ENCODE data around the gene FGFRL1. TPM values are rescaled to one million over a fixed set of nuclear protein-coding genes. Genes with fewer than 3 reads are reported as not detected.
A peak's percentile ranks its signal among the peaks of the same experiment; 100 is the strongest.
"Not testable (repeated sequence)": the region's sequence is repeated elsewhere in the genome, so short reads cannot be mapped to it uniquely, and the experiment has no call there.

FGFRL1 gene
- total RNA-seq, 1 donor from 2014 or later = 5.2 TPM

DNA sequence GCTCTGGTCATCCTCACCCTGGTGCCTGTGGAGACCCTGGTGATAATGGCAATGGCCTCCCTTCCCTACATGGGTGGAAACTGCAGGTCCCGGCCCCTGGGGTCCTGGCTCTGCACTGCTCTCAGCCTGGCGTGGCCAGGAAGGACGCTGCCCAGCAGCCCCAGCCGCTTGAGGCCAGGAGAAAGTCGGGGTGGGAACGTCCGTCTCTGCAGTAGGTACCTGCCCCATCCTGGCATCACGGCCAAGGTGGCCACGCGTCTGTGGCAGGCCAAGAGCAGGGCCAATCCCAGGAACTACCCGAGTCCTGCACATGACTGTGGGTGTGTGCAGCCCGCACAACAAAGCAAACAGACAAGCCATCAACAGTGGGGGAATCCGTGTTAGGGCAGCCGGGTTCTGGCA is 33.8 kb downstream of the FGFRL1 start:
- H3K9me3 Mint-ChIP-seq (ENCODE audit: unreplicated experiment) = no peaks in the 10 kb centered on the region
- peaks cover 4% of the 10 kb centered on the region for H3K36me3 Mint-ChIP-seq (ENCODE audit: low read depth, unreplicated experiment)
- H3K4me1 Mint-ChIP-seq (ENCODE audit: unreplicated experiment) = no peaks in the 10 kb centered on the region
- H3K27ac Mint-ChIP-seq (ENCODE audit: unreplicated experiment) = no peak overlapping the region
- peaks cover 21% of the 10 kb centered on the region for H3K27me3 Mint-ChIP-seq (ENCODE audit: unreplicated experiment)
- DNase-seq (ENCODE audit: low spot score) = no peak
- TF ChIP-seq, protein P1, sequence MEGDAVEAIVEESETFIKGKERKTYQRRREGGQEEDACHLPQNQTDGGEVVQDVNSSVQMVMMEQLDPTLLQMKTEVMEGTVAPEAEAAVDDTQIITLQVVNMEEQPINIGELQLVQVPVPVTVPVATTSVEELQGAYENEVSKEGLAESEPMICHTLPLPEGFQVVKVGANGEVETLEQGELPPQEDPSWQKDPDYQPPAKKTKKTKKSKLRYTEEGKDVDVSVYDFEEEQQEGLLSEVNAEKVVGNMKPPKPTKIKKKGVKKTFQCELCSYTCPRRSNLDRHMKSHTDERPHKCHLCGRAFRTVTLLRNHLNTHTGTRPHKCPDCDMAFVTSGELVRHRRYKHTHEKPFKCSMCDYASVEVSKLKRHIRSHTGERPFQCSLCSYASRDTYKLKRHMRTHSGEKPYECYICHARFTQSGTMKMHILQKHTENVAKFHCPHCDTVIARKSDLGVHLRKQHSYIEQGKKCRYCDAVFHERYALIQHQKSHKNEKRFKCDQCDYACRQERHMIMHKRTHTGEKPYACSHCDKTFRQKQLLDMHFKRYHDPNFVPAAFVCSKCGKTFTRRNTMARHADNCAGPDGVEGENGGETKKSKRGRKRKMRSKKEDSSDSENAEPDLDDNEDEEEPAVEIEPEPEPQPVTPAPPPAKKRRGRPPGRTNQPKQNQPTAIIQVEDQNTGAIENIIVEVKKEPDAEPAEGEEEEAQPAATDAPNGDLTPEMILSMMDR (IDR thresholded peaks at IDR 0.05; ENCODE audit: unreplicated experiment) = no peak
- H3K4me3 Mint-ChIP-seq (ENCODE audit: unreplicated experiment) = no peak overlapping the region

DNA sequence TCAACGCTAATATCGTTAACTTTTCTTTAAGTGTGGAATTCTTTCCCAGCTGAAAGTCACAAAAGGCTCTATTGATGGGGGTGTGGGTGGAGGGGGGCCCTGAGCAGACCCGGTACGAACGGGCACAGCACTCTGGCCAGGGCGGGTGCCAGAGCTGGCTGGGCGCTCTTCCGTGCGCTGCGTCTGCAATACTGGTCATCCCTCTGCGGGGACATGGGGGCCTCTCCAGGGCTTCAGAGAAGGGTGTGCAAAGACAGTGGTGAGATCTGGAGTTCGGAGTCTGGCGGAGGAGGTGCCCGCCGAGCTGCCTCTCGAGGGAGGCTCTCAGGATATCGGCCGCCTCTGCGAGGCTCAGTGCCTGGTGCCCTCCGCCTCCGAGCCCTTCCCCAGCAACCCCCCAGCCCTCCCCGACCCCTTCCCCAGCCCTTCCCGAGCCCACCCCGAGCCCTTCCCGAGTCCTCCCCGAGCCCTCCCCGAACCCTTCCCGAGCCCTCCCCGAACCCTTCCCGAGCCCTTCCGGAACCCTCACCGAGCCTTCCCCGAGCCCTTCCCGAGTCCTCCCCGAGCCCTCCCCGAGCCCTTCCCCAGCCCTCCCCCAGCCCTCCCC is 34.3 kb downstream of the FGFRL1 start:
- no peaks in the 10 kb centered on the region for H3K4me1 Mint-ChIP-seq (ENCODE audit: unreplicated experiment)
- H3K27me3 Mint-ChIP-seq (ENCODE audit: unreplicated experiment) = peaks cover 21% of the 10 kb centered on the region

DNA sequence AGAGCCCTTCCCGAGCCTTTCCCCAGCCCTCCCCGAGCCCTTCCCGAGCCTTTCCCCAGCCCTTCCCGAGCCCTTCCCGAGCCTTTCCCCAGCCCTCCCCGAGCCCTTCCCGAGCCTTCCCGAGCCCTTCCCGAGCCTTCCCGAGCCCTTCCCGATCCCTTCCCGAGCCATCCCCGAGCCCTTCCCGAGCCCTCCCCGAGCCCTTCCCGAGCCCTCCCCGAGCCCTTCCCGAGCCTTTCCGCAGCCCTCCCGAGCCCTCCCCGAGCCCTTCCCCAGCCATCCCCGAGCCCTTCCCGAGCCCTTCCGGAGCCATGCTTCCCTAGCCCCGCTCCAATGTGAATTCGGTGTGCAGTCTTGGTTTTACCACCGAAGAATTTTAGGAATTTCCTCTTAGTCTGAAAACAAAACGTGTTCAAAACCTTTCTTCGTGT is 35.2 kb downstream of the FGFRL1 start:
- H3K36me3 Mint-ChIP-seq (ENCODE audit: low read depth, unreplicated experiment); DNase-seq (ENCODE audit: low spot score): not testable (repeated sequence)

More for the DNA sequence above, 34.3 kb downstream of the FGFRL1 start:
- Mint-ChIP-seq H3K9me3 (ENCODE audit: unreplicated experiment) (no peaks in the 10 kb centered on the region), H3K36me3 (ENCODE audit: low read depth, unreplicated experiment) (peaks cover 4% of the 10 kb centered on the region), H3K4me3 (ENCODE audit: unreplicated experiment) (no peak overlapping the region), H3K27ac (ENCODE audit: unreplicated experiment) (no peak overlapping the region)
- DNase-seq (ENCODE audit: low spot score) = no peak
- TF ChIP-seq, protein P1 (IDR thresholded peaks at IDR 0.05; ENCODE audit: unreplicated experiment) = no peak

DNA sequence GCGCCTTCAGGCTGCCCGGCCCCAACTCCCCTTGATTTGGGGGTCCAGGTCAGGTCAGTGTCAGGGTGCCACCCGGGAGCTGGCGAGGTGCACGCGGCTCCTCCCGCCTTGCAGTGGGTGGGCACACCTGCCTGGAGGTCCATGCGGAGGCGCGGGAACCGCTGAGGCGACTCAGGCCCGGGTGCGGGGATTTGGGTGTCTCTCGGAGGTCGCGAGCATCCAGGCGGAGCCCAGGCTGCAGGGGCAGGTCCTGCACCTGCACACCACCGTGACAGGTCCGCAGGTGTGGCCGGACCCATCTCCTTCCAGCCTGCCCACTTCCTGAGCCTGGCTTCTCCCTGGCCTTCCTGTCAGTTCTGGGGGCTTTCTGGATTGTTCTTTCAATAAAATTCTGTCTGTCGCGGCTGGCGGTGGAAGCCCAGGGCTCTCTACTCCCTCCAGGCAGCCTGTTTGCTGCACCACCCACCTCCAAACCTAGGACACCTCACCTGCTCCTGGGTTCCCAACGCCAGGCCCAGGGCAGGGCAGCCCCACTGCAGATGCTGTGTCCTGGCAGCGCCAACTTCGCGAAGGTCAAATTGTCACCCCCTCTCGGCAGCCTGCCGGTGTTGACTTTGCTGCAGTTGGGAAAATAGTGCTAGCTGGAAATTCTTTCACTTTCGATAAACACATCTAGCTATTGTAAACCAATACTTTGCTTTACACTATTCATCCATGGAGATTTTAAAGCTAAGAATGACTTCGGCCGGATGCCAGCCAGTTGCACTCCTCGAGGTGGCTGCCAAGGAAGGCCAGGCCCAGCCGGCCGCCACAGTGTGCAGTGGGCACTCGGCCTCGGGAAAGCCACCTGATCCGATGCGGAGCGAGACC is 35.9 kb downstream of the FGFRL1 start:
- Mint-ChIP-seq H3K27me3 (ENCODE audit: unreplicated experiment) (peaks cover 22% of the 10 kb centered on the region), H3K9me3 (ENCODE audit: unreplicated experiment) (no peaks in the 10 kb centered on the region), H3K27ac (ENCODE audit: unreplicated experiment) (no peak overlapping the region), H3K36me3 (ENCODE audit: low read depth, unreplicated experiment) (peaks cover 4% of the 10 kb centered on the region), H3K4me3 (ENCODE audit: unreplicated experiment) (no peak overlapping the region), H3K4me1 (ENCODE audit: unreplicated experiment) (peaks cover 8% of the 10 kb centered on the region)
- TF ChIP-seq, protein P1 (IDR thresholded peaks at IDR 0.05; ENCODE audit: unreplicated experiment) = no peak
- DNase-seq (ENCODE audit: low spot score) = peak; percentile 6

More for the DNA sequence above, 35.2 kb downstream of the FGFRL1 start:
- peak overlapping the region; percentile 83 for H3K27ac Mint-ChIP-seq (ENCODE audit: unreplicated experiment)
- H3K4me3 Mint-ChIP-seq (ENCODE audit: unreplicated experiment) = peak overlapping the region; percentile 62
- peaks cover 26% of the 10 kb centered on the region for H3K27me3 Mint-ChIP-seq (ENCODE audit: unreplicated experiment)
- H3K9me3 Mint-ChIP-seq (ENCODE audit: unreplicated experiment); H3K4me1 Mint-ChIP-seq (ENCODE audit: unreplicated experiment): not testable (repeated sequence)

DNA sequence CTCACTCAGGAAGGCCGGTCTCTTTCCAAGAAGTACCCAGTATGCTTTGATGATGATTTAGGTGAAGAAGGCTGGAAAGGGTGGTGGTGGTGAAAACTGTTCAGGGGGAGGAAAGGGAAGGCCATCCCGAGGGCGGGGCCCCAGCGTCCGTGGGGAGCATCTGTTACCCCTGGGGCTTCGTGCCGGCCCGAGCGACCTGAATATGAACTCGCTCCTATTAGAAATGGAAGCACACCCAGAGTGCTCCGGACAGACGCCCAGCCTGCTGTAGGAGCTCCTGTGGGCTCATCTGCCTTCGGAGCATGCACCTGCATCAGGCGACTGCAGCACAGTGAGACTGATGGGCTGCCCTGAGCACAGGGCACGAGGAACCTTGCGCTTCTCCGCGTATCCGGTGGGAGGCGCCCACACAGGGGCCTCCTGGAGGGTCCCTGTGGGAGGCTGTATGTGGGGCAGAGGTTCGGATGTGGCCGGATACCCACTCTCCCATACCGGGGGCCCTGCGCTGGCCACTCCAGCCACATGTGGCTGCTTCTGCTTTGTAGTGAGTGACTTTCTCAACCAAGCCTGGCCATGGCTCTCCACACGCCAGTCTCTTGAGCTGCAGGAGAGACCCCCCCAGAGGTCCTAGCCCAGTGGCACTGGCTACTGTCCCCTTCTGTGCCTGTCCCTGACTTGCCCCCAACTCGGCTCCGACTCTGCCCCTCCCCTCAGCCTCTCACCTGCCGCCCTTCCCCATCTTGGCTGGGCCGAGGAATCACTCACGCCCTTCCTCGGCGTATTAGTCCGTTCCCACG is 36.7 kb downstream of the FGFRL1 start:
- DNase-seq (ENCODE audit: low spot score) = no peak
- Mint-ChIP-seq H3K27me3 (ENCODE audit: unreplicated experiment) (peaks cover 24% of the 10 kb centered on the region), H3K4me1 (ENCODE audit: unreplicated experiment) (peaks cover 8% of the 10 kb centered on the region)

More for the DNA sequence above, 36.7 kb downstream of the FGFRL1 start:
- Mint-ChIP-seq H3K4me3 (ENCODE audit: unreplicated experiment) (no peak overlapping the region), H3K36me3 (ENCODE audit: low read depth, unreplicated experiment) (peaks cover 9% of the 10 kb centered on the region), H3K9me3 (ENCODE audit: unreplicated experiment) (no peaks in the 10 kb centered on the region), H3K27ac (ENCODE audit: unreplicated experiment) (peak overlapping the region; percentile 3)
- TF ChIP-seq, protein P1 (IDR thresholded peaks at IDR 0.05; ENCODE audit: unreplicated experiment) = no peak

Measured in endothelial cell (in vitro differentiated cells).